Fibroblast of the conjunctiva (primary cell): ENCODE measurements around the gene RORC.
"Not testable (repeated sequence)": the region's sequence is repeated elsewhere in the genome, so short reads cannot be mapped to it uniquely, and the experiment has no call there.

Source experiments
- DNase-seq: peaks from one replicate; pipeline ENCODE4 v3.0.0-alpha.2; 2010; ENCODE audit warnings: low read depth

Gene RORC

DNA sequence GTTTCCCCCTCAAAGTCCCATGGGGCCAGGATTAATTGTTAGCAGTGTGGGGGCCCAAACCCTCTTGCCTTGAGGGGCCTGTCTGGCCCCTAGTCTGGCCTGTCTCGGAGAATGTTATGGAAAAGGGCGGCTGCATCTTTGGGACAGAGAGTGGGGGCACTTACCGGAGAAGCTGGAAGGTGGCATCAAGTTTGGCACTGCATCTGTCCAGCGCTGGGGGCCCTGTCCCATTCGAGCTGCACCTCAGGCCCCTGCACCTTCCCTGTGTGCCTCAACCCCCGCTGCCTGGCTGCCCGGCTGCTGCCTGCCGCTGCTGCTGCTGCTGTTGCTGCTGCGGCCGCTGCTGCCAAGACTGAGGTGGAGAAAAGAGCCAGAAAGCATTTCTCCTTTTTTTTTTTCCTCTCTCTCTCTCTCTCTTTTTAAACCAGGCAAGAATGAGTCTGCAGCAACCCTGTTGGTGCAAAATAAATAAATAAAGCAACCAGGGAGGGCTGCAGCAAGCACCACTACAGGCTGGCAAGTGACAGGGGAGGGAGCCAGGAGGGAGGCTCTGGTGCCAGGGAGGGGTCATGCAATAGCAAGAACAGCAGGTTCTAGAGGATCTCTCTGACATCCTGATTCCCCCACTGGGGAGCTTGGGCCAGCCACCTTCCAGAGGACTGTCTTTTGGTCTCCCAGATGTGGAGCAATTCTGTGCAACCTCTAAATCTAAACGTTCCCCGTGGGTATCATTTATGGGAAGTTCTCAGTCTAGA is 26.4 kb downstream of the RORC start, which contains the start of gene LINGO4:
TSS of gene LINGO4 (minus strand) at position 354 of the 755 bp plus-strand sequence. CDS start 2,715 bp downstream, outside the sequence.
- no peak for DNase-seq

DNA sequence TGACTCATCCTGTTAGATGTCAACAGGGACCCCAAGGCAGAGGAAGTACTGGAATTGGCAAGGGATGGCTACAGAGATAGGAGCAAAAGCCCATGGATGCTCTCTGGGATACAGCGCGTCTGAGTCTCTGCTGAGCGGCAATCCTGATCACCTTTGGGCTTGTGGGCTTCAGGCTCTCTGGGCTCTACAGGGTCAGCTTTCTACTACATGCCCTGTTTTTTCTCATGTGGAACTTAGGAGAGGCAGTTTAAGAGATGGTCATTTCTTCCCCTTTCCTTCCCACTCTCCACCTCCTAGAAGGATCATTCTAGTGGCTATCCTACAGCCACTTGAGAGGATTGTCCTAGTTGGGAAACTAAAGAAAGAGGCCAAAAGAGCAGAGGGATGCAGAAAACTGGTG is 27.7 kb downstream of the RORC start:
- DNase-seq = no peak

DNA sequence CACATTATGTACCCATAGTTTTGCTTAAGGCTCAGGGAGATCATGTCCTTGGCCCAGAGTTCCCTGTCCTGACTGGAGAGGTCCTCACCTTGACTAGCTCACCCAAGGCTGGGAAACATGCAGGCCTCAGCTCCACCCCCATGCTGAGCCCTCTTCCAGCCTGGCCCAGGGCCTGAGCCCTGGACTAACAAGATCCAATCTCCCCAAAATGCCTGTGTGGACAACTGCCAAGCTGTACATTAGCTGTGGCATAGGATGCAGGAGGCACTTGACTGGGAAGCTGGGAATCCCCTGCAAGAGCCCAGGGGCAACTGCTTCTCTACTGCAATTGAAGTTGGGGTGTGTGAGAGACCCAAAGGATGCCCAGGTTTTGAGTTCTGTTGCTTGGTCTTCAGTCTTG is 28.4 kb downstream of the RORC start:
- no peak for DNase-seq

DNA sequence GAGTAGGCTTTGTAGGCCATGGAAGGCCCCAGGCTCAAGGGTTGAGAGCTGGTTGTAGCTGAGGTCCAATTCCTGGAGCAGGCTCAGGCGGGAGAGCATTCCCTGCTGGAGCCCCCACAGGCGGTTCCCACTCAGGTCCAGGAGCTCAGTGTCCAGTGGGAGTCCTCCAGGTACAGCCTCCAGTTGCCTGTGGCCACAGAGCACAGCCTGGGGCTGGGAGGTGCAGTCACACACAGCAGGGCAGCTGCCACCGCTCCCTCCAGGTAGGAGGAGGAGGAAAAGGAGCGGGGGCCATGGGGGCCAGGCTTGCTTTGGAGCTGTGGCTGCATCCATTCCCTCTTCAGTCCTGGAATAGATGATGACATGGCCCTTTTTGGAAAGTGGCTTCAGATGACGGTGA is 29.2 kb downstream of the RORC start:
- no peak for DNase-seq

DNA sequence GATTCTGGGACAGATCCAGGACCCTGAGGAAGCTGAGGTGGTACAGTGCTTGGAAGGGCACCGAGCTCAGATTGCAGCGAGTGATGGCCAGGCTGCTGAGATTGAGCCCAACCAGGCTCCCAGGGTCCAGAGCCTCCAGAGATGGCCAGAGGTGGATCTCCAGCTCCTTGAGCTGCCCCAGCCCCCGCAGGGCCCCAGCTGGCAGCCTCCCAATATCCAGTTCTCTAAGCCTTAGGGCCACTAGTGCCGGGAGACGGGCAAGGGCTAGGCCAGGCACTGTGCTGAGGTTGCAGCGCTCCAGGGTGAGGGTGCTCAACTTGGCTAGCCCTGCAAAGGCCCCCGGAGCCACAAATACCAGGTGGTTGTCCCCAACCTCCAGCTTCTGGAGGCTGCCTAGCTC is 29.8 kb downstream of the RORC start:
- DNase-seq = no peak

DNA sequence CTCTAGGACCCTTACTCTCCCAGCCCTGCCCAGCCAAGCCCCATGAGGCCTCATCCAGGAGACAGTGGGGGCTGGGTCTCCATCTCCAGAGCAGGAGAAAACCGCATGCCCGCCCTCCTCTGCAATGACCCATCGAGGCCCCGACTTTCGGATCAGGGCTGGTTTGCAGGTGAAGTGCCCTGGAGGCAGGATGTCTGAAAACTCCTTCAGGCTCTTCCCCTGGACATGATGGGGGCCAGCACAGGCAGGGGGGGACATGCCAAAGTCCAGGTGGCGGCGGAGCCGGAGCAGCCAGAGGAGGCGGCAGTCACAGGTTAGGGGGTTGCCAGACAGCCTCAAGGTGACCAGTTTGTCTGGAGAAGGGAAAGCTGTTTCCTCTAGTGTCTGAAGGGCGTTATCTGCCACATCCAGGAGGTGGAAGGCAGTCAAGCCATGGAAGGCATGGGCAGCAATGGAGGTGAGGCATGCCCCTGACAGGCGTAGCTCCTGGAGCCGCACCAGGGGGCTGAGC is 30.2 kb downstream of the RORC start:
- no peak for DNase-seq

DNA sequence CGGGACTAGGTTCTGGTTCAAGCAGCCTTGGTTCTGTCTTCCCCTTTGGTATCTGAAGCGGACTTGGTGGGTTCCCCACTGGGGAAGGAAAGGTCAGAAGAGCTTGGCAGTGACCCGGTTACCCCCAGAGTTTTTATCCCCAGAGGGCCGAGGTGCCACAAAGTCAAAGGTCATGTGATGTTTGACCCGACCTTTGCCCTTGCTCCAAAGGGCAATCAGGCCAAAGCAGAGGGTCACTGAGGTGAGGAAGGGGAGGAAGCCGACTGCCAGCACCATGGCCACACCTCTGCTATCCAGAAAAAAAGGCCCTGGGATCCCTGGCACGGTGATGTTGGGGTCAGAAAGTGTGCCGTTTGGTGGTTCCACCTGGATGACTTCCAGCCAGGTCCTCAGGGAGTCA is 30.8 kb downstream of the RORC start:
- no peak for DNase-seq

DNA sequence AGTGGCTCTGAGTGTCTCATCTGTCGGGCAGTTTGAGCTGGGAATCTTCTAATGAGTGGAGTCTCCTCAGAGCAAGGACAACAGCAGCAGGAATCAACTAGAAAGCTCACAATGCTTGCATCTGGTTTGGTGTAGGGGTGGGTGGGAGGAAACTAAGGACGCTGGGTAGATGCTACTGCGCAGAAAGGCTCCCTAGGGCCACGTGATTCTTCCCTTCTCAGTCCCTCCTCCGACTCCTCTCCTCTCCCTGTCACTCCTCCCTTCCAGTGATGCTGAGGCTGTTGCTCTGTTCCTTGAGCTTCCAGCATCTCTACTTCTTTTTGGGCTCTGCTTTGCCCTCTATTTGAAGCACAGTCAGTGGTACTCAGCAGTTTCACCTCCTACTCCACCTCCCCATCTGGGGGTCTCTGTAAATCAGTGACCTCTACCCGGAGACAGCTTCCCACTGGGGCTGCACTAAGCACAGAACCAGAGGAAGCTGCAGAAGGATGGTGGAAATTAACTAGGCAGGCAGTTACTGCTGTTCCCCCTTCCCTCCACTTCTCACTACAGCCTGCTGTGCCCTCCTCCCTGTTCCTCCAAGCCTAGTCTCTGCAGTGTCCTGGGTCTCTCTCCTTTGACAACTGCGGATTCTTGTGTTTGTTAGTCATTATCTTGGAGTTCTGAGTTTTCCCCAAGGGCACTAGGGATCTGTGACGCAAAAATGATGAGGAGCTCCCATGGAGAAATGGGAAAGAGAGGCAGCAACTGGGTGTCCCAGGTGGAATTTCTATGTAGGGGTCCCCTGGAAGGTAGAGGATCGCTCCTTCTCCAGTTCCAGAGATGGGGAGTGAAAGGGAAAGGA is 32.2 kb downstream of the RORC start:
- DNase-seq = no peak

DNA sequence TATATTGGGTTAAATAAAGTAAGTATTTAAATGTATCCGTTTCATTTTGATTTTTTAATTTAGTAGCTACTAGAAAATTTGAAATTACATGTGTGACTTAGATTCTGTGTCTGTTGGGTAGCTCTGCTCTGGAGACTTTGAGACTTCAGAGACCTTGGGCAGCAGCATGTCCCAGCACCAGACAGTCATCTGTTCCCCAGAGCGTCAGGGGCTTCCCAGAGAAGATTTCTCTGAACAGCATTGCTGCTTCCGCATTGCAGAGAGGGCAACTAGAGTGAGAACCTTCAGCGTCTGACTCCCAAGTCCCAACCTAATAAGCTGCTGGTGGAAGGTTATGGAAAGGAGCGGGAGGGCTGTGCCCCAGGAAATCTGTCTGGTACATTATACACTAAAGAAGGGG is 33.0 kb downstream of the RORC start:
- DNase-seq = no peak

DNA sequence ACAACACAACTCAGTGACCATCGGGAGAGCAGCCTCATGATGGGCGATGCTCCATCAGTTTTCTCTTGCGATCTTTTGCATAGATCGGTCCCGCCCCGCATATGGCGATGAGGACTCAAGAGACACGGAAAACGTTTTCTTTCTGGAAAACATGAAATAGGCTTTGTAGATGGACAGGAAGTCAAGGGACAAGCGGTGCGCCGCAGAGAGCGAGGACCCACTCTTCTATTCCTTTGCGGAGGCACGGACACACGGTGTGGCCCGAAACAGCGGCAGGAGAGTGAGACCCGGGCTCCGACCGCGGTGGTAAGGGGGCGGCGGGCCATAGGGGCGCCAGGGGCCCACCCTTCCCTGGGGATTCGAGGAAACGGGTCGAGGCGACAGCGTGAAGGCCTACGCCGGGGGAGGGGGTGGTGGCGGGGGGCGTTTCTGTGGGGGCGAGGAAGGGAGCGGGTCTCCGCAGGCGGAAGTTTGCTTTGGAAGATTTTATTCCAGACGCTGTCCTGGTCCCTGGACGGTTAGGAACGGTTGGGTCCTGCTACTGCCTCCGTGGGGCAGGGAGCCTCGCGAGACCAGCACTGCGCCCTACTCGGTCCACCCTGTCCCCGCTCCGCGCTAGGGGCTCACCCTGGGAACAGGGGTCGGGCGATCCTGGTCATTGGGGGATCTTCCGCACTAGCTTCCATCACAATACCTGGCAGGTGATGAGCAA is 40.5 kb downstream of the RORC start:
- no peak for DNase-seq

DNA sequence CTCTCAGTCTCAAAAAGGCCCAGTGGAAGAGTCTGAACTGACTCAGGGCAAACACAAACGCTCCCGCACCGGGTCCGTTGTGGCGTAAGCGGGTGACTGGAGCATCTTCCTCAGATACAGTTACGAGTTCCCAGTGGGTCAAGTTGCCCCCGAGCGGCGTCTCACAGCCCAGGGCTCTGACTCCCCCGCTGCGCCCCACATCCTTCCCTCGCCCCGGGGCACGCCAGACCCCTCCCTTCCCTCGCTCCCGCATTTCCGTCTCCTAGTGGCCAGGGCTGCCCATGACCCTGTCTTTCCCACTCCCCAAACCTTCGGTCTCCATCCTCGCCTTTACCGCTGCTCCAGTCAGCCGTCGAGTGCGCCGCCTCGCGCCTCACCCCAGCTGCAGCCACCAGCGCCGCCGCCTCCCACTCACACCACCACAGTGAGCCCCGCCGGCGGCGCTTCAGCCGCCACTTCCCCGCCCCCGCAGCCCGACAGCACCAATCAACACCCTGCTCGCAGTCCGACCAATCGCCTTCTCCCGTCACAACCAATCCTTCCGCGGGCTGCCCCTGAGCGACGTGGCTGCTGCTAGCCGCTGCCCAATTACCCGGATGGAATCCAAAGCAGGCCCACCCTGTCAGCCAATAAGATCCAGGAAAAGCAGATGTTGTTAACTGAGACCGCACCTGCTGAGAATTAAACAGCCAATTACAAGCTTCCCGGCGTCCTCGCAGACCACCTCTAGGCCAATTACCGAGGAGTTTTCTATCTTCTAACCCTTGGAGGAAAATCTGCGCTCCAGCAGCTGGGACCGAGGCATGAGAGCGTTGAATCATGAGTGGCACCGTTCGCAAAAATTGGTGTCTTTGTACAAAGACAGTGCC is 41.3 kb downstream of the RORC start, which contains the start of gene TDRKH:
TSS of gene TDRKH (minus strand) at position 430 of the 869 bp plus-strand sequence. CDS start 7,478 bp downstream, outside the sequence.
- DNase-seq = peak; percentile 97

DNA sequence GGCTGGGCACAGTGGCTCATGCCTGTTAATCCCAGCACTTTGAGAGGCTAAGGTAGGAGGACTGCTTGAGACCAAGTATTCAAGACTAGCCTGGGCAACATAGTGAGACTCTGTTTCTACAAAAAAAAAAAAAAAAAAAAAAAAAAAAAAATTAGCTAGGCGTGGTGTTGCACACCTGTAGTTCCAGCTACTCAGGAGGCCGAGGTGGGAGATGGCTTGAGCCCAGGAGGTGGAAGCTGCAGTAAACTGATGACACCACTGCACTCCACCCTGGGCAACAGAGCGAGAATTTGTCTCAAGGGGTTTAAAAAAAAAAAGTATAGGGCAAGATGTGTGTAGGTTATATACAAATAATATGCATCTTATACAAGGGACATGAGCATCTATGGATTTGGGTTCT is 43.9 kb downstream of the RORC start:
- DNase-seq = no peak

DNA sequence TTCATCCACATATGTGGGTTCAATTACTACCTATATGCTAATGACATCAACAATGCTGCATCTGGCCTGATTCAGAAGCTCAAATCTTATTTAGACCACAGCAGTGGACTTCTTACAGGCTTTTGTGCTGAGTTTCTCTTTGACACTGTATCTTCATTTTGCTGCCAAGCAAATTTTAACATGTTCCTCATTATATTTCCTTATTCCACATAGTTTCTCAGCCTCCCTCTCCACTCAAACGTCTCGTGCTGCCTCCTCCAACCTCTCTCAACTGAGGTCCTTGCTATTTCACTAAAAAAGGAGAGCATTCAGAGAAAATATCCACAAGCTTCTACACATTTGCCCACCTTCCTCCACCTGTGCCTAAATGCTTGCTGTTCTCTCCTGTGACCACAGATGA is 47.8 kb downstream of the RORC start:
- no peak for DNase-seq

DNA sequence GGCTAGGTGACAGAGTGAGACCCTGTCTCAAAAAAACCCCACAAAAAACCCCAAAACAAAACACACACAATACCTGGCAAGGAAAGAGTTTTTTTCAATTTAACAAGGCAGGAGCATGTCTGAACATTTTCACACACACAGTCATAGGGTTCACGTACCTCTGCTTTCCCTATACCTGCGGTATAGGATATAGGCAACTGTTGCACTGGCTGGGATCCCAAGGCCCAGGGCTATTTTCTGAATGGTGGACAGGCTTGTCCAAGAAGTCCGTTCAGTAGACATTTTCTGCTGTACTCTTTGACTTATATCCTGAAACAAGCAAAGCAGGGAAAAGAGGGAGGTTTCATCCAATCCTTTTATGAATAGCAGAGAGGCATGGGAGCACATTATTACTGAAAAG is 48.9 kb downstream of the RORC start:
- no peak for DNase-seq

DNA sequence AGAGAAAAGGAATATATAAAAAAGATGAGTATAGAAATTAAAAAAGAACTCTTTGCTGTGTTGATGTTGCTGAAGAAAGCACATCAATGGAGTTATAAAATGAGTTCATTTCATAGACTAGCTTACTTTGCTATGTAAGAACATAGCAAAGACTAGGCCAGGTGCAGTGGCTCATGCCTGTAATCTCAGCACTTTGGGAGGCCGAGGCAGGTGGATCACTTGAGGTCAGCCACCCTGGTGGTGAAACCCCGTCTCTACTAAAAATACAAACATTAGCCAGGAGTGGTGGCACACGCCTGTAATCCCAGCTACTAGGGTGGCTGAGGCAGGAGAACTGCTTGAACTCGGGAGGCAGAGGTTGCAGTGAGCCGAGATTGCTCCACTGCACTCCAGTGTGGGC is 49.6 kb downstream of the RORC start:
- DNase-seq = not testable (repeated sequence)

DNA sequence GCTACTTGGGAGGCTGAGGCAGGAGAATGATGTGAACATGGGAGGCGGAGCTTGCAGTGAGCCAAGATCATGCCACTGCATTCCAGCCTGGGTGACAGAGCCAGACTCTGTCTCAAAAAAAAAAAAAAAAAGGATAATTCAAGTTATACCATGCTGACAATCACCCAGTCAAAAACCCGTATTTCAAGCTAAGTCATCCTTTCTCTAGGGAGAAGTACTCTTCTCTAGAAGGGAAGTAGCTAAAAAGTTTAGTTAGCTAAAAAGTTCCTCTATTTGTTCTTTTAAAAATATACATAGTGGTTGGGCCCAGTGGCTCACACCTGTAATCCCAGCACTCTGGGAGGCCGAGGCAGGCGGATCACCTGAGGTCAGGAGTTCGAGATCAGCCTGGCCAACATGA is 50.9 kb downstream of the RORC start:
- DNase-seq = not testable (repeated sequence)

DNA sequence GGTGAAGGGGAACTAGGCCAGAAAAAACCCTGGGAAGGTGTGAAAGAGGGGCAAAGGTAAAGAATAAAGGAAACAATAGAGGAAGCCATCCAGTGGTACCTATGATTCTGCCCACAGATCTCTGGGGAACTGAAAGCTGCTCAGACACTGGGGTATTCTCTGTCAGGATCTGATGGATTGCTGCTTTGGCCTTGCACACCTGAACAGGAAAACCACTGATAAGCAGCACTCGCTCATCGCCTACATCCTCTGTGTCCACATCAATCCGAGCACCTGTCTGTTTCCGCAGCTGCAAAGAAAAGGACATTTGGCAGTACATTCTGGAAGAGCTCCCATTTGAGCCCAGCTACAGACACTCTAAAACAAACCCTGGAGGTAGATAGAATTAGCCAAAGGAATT is 51.8 kb downstream of the RORC start:
- DNase-seq = no peak

DNA sequence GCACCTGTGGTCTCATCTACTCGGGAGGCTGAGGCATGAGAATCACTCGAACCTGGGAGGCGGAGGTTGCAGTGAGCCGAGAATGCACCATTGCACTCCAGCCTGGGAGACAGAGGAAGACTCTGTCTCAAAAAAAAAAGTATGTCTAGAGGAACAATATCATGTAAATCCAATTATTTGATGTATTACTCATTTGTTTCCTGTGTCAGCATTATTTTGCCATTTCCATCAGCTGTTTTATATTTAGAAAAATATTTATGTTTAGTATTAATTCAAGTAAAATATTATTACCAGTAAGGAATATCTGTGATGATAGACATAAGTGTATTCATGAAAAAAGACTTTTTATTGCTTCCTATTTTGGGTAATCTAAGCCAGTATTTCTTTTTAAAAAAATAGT is 54.3 kb downstream of the RORC start:
- no peak for DNase-seq

DNA sequence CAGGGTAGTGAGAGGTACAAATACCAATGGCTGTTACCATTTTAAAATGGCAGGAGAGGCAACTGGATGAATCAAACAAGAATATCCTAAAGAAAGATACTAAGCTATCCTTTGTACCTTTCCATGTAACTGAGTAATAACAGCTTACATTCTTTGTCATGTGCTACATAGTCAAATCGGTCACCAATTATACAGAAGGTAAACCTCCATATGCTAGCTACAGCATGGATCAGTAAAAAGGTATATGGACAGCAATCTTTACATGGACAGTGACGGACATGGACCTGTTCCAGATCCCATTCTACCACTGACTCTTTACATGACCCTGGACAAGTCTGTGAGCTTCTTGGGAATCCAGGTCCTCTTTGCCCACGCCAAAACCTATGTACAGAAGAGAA is 54.9 kb downstream of the RORC start:
- DNase-seq = no peak

DNA sequence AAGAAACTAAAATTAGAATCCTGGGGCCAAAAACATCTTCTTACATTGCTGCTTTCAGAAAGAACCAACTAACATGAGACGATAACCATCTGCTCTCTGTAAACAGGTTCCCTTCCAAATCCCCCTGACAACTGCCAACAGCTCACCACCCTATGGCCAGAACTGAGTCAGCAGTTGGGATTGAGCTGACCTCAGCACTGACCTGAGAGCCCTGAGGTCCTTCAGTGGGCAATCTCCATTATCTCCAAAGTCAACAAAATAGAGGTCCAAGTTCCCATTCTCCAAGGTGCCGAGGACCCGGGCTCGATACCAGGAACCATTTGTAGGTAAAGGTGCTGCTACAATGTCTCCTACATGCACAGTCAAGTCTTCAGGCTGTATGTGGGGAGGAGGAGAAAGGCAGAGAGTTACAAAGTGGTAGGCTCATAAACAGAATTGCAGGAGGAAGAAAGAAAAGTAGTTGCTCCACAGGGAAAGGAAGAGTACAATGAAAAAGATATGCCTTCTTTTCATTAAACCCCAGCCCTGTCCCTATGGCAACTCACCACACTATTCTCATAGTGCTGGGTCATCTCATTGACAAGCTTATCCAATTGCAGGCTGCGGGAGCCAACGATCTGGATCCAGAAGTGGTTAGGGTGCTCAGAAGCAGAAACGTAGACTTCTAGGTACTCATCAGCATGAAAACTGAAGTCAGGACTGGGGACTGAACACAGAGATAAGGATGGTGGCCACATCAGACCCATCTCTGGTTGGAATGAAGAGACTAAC is 55.5 kb downstream of the RORC start:
- DNase-seq = no peak
